Raji (cell line): Measurements from ENCODE around the gene ASIC3.

ENCODE experiments used
- POLR2A ChIP-seq: IDR thresholded peaks from 2 replicates; pipeline ENCODE4 v1.6.1; 2011; ENCODE audit warnings: low read depth, low read length, control low read depth; ENCODE audit not compliant: insufficient read depth

ASIC3 gene

DNA sequence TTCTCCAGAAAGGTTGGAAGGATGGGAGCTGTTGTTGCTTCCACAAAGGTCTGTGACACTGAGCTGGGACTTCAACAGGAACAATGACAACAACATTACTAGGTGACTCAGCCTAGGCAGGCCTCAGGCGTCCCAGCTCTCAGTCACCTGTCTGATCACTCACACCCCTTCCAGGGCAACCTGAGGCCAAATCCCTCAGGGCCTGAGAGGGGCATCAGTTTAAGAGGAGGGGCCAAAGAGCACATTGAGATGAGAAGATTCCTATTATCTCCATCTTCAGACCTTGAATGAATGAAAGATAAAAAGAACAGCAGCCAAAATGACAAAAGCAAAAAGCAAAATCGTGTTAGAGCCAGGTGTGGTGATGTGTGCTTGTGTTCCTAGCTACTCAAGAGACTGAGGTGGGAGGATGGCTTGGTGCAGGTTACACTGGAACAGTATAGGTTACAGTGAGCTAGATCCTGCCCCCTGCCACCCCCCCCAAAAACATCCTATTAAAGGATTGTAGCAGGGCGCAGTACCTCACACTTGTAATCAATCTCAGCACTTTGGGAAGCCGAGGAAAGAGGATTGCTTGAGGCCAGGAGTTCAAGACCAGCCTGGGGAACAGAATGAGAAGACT is 23.8 kb upstream of the ASIC3 start, which contains the start of gene ATG9B:
Gene ATG9B, minus strand, starts transcription at position 60 of the 622 bp plus-strand sequence. CDS start 71 bp downstream, outside the sequence.
- TF ChIP-seq POLR2A = no peak

DNA sequence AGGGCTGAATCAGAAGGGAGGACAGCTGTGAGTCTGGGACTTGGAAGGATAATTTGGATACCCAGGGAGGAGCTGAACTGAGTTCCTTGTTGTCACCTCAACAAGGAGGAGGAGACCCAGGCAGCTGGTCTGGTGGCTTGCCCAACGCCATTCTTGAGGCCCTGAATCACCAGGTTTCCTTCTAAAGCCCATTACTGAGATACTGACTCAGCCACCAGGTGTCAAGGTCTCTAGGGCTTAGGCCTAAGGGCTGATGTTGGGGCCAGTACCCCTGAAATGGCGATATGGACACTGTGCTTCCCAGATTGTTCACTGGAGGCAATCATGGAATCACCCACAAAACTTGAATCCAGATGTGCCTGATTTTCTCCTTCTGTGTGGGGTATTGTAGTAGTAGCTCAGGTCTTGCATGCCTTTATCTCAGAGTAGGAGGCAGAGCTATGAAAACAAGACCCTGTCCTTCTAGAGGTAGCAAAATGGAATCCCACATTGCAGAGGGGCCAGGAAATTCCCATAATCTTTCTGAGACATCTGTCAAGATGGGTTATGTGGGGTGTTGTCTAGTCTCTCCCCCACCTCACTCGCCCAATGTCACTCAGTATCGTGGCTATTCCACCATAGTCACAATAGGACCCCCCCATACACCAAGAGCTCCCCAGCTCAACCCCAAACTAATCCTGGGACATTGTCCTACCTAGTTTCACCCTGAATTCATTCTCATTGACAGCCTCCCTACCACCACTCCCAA is 22.2 kb upstream of the ASIC3 start:
- TF ChIP-seq POLR2A = no peak

DNA sequence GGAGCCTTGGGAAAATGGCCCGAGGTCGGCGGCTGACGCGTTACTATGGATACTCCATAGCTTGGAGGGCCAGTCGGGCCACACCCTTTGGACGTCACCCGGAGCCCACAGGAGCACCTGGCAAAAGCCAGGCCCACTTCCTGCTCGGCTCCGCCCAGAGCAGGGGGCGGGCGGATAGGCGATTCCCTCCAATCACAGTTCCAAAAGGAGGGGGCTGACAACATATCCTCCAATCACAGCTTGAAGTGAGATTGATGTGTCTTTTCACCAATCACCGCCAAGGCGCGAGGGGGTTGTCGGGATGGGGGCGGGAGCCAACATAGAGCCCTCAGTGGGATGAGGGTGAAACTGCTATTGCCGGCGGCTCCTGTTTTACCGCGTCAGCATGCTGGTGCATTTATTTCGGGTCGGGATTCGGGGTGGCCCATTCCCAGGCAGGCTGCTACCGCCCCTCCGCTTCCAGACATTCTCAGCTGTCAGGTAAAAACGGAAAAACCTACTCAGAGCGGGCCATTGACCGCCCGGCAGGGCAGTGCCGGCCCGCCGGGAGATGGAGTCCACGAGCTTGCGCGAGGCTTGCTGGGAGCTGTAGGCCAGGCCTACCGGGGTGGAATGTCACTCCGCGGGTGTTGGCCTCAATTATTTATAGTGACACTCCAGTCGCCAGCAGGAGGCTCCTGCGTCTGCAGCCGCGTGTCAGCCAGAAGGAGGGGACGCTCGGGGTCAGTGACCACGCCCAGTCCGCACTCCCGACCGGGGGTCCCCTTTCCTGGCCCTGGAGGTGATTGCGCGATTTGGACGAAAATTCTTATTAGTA is 20.0 kb upstream of the ASIC3 start, which contains the start of gene ABCB8:
Gene ABCB8, plus strand, starts transcription at position 320 of the 817 bp plus-strand sequence. Its CDS starts 66 bp downstream, at position 386.
- TF ChIP-seq POLR2A = peak; percentile 82

DNA sequence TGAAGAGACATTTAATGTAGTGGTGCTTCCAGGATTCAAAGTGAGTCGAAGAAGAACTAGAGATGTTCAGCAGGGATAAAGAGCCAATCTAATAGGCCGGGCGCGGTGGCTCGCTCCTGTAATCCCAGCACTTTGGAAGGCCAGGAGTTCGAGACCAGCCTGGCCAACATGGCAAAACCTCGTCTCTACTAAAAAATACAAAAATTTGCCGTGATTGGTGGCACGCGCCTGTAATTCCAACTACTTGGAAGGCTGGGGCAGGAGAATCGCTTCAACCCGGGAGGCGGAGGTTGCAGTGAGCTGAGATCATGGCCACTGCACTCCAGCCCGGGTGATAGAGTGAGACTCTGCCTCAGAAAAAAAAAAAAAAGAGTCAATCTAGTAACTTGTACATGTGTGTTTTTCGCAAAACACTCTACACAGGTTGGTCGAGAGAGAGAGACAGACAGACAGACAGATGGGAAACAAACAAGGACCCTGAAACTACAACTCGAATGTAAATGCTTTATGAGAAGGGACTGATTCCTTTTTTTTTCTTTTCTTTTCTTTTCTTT is 19.3 kb upstream of the ASIC3 start:
- TF ChIP-seq POLR2A = no peak

DNA sequence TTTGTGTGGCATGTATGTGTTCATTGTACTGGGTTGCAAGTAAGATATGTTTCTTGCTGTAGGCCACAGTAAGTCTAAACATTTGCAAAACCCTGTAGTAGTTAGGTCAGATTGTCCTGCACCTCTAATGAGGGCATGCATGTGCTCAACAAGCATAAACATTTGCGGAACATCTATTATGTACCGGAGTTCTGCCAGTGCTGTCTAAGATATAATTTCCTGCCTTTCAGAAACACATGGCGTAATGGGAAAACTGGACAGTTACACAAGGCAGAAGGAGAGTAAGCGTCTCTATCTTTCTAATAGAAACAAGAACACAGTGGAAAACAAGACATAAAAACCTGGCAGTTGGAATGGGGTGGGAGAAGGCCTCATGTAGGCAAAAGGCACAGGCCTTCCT is 17.3 kb upstream of the ASIC3 start:
- TF ChIP-seq POLR2A = no peak

DNA sequence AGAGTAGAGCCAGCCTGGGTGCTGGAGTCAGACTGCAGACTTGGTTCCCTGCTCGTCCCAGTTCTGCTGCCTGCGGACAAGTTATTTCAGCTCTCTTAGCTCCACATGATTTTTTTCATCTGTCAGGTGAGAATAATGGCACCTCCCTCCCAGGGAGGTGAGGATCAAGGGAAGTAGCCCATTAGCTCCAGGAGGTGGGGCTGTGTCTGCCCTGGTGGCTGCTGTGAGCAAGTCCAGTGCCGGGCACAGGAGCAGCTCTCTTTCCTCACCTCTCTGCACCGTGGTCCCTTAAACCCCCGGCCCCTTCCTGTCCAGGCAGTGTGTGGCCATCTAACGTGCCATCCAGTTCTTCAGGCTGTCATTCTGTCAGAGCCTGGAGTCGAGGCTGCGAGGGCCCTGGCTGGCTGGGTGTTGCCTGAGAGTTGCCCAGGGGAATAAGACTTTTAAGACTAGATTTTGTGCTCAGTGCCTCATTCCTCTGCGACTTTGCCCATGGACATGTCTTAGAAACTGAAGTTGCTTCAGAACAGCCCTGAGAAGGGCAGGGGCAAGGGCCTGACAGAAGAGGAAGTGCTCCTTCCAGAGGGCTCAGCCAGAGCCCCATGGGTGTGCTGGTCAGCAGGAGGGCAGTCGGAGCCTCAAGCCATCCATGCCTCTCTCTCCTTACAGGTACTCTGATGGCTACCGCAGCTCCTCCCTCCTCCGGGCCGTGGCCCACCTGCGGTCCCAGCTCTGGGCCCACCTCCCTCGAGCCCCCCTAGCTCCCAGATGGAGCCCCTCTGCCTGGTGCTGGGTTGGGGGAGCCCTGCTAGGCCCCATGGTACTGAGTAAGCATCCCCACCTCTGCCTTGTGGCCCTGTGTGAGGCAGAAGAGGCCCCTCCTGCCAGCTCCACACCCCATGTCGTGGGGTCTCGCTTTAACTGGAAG is 15.1 kb upstream of the ASIC3 start:
- TF ChIP-seq POLR2A = no peak

DNA sequence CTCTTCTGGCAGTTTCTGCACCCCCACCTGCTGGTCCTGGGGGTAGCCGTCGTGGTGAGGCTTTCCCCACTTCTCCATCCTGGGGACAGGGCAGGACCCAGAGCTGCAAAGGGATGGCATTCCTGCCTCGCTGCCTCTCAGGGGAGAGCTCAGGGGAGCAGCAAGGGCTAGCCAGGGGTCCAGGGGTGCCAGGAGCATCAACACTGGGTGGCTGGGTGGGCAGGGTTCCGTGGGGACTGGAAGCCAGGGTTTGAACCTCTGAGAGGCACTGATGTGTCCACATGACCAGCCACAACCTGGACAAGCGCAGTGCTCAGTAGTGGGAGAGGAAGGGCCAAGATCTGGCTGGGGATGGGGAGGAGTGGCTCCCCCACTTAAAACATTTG is 14.5 kb upstream of the ASIC3 start:
- TF ChIP-seq POLR2A = no peak

DNA sequence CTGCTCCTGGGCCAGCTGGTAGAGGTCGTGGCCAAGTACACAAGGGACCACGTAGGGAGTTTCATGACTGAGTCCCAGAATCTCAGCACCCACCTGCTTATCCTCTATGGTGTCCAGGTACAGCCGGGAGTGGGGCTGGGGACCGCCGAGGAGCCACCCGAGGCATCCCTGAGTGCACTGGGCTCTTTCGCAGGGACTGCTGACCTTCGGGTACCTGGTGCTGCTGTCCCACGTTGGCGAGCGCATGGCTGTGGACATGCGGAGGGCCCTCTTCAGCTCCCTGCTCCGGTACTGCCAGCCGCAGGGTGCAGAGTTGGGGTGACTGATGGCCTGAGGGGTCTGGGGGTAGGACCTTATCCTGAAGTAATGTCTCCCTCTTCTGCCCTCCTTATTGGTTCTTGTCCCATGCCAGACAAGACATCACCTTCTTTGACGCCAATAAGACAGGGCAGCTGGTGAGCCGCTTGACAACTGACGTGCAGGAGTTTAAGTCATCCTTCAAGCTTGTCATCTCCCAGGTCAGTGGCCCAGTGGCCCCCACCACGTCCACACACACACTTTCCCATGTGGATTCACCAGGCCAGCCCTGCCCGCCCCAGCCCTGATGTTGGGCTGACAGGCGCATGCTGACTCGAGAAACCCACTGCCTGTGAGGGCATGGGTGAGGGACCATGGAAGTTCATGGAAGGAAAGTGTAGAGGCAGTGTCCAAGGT is 13.9 kb upstream of the ASIC3 start:
- no peak for TF ChIP-seq POLR2A

DNA sequence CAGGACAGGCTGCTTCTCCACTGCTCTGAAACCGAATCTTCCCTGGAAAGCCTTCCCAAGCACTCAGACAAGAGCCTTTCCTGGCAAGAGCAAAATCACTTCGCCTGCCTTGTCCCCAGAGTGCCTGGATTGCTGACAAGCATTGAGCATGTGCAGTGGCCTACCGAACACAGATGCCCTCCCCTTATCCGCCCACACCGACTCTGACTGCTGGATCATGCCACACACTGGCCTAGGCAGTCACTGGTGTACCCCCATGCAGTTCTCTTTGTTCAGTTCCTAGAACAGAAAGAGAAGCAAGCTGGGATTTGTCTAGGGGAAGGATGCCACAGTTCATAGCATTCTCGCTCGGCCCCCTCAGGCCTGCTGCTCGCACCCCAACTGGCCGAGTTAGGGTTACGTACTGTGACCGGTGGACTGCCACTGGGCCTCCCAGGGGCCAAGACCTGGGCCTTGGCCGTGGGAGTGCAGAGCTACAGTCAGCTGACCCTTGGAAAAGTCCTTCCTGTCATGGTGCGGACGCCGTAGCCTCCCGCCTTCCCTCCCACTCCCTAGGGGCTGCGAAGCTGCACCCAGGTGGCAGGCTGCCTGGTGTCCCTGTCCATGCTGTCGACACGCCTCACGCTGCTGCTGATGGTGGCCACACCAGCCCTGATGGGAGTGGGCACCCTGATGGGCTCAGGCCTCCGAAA is 13.2 kb upstream of the ASIC3 start:
- no peak for TF ChIP-seq POLR2A

DNA sequence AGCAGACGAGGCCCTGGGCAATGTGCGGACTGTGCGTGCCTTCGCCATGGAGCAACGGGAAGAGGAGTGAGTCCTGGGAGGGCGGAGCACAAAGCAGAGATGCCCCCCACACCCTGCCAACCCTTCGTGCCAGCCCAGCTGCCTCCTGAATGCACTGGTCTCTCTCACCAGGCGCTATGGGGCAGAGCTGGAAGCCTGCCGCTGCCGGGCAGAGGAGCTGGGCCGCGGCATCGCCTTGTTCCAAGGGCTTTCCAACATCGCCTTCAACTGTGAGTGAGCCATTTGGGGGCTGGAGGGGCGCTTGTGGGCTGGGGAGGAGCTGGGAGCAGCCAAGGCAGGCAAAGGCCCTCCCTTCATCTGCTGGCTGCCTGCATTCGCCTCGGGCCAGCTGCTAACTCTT is 12.4 kb upstream of the ASIC3 start:
- TF ChIP-seq POLR2A = no peak

DNA sequence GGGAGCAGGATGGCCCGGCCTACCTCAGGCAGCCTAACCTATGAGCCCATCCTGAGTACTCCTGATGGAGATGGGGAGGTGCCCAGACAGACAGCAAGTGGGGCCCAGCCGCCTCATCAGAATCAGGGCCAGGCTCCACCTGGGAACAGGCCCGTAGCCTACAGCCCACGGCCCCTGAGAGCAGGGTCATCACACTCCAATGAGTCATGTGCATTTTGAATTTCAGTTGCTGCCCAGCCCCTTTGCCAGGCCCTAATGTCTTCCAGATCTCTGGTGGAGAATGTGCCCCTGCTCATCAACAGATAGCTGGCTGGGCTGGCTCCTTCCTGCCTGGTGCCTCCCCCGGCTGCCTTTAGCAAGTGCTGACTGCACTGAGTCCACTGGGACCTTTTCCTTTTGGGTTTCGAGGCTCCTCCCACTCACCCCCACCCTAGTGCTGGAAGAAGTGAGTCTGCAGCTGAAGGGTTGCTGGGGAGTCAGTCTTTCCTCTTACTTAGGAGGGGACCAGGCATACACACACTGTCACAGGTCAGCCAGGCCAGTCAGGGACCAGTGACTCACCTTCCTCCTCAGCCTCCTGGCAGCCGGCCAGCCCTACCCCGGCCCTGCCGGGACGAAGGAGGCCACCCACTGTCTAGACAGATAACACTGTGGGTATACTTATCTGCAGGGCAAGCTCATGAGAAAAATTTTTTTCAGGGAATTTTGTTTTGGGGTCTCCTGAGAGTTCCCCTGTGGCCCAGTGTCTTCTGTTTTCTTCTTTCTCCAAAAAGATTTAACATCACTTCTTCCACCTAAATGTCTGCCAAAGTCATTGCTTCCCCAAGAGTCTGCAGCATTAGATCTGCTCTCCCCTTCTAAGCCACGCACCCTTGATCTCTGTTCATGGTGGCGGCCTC is 9.1 kb upstream of the ASIC3 start:
- TF ChIP-seq POLR2A = no peak

DNA sequence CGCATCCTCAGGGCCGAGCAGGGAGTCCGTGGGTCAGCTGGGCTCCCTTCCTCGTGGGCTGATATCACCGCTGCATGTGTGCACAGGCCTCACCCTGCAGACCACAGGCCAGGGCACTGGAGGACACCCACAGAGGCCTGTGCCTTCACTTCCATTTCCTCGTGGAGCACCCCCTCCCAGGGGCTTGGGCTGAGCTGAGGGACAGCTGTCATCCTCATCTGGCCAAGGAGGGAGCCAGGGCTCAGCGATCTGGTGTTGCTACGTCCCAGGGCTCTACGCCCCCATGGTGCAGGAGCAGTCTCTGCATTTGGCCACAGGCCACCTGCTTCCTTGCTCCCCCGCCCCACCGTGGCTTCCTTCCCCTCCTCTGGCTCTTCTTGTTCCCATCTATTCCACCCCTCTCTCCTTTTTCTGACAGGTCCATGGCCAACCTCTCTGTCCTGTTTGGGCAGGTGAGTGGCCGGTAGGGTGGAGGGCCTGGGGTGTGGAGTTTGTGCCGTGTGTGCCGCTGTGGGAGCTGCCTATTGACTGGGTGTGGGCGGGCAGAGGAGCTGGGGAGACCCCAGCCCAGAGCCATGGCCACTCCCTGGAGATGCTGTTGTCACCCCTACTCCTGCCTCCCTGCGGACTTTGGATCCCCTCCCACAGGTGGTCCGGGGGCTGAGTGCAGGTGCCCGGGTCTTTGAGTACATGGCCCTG is 8.3 kb upstream of the ASIC3 start:
- TF ChIP-seq POLR2A = no peak
